ENCODE results near the gene UFSP2.
A peak's percentile ranks its signal among the peaks of the same experiment; 100 is the strongest.

Gene UFSP2

DNA sequence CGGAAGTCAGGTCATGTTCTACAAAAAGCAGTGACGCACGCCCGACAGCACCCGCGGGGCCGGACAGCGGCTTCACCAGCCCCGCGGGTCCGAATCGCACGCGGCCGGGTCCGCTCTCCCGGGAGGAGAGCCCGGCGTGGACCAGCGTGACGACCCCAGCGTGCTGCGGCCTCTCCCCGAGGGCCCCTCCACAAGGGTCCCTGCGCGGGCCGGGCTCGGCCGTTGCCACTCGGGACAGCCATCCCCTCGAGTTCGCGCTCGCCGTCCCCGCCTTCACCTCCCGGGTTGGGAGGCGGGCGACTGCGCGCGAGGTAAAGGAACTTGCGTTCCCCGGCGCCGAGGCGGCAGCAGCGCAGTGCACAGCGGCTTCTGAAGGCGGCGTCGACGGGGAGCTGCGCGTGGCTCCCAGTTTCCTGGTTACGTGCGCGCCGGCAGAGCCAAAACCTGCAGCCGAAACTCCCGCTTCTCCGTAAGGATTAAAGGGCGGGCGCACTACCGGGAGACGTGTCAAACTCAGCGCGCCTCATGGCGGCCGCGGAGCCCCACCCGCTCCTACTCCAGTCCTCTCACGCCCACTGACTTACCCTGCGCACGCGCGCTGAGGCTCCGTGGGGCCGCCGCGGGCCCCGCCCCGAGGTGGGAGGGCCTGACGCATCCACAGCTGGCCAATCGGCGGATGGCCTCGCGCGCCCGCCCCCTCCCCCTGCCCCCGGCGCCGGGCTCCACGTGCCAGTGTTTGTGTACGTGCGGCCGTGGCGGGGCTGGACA, 29.6 kb downstream of the UFSP2 start:
- ChIA-PET CTCF (no interaction called here), POLR2A (interaction anchor here (0.6 to 4.0 kb wide), 19 partner anchors 8 to 316 kb away, joined by 3 to 29 read pairs (median 4); partner anchors contain the start of gene UFSP2)
- TF ChIP-seq LEF1 (IDR thresholded peaks at IDR 0.05; ENCODE audit: borderline replicate concordance) (no peak), L3MBTL2 (conservative IDR thresholded peaks at IDR 0.05) (peak; percentile 97), TARDBP (IDR thresholded peaks at IDR 0.05) (peak; percentile 85), ARNT (IDR thresholded peaks at IDR 0.05) (peak; percentile 99), CTBP1 (IDR thresholded peaks at IDR 0.05; ENCODE audit: borderline replicate concordance) (no peak)
- TF ChIP-seq, protein P1, sequence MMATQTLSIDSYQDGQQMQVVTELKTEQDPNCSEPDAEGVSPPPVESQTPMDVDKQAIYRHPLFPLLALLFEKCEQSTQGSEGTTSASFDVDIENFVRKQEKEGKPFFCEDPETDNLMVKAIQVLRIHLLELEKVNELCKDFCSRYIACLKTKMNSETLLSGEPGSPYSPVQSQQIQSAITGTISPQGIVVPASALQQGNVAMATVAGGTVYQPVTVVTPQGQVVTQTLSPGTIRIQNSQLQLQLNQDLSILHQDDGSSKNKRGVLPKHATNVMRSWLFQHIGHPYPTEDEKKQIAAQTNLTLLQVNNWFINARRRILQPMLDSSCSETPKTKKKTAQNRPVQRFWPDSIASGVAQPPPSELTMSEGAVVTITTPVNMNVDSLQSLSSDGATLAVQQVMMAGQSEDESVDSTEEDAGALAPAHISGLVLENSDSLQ (IDR thresholded peaks at IDR 0.05), result no peak
- DNase-seq (ENCODE audit: extremely low spot score), result peak; percentile 93

DNA sequence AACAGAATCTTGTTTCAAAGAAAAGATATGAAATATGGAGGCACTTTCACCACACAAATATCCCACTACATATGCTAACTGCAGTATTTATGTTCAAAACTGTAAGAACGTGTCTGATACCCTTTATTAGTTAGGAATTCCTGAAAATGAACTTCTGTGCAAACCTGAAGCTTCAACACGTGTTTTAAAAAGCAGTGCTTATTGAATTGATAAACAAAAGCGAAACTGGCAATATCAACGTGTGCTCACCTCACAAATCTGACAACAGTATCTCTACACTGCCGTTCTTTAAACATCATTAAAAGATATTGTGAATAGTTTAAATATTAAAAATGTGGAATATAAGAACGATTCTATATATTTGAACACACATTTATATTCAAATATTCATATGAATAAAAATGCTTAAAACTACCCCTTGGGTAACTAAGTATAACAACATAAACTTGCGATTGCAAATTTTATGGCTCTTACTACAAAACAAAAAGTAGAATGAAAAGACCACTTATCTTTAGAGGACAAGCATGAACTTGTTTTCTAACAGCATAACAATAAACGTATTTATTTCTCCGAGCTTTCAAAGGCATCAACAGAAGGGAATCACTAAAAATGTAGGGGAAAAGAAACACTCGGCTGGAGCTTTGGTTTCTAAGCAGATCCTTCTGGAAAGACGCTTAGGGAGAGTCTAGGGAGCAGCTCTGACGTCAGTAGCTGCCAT, 30.4 kb downstream of the UFSP2 start, which contains the start of gene LRP2BP:
Gene LRP2BP (minus strand): TSS at position 687 of the 718 bp plus-strand sequence. CDS start 17,738 bp downstream, outside the sequence.
- ChIA-PET POLR2A (interaction anchor here (0.6 to 4.0 kb wide), 13 partner anchors 10 to 317 kb away, joined by 3 to 29 read pairs (median 4); partner anchors contain the start of gene UFSP2), CTCF (interaction anchor here (0.7 to 1.0 kb wide), 2 partner anchors 10 to 67 kb away, joined by 3 read pairs; no protein-coding TSS in a partner anchor)
- no peak for DNase-seq (ENCODE audit: extremely low spot score)
- TF ChIP-seq CTBP1 (IDR thresholded peaks at IDR 0.05; ENCODE audit: borderline replicate concordance) (no peak), BHLHE40 (IDR thresholded peaks at IDR 0.05; ENCODE audit: borderline replicate concordance) (no peak), ZNF384 (IDR thresholded peaks at IDR 0.05) (no peak), NFRKB (IDR thresholded peaks at IDR 0.05) (no peak), TARDBP (IDR thresholded peaks at IDR 0.05) (no peak), LEF1 (IDR thresholded peaks at IDR 0.05; ENCODE audit: borderline replicate concordance) (no peak)

DNA sequence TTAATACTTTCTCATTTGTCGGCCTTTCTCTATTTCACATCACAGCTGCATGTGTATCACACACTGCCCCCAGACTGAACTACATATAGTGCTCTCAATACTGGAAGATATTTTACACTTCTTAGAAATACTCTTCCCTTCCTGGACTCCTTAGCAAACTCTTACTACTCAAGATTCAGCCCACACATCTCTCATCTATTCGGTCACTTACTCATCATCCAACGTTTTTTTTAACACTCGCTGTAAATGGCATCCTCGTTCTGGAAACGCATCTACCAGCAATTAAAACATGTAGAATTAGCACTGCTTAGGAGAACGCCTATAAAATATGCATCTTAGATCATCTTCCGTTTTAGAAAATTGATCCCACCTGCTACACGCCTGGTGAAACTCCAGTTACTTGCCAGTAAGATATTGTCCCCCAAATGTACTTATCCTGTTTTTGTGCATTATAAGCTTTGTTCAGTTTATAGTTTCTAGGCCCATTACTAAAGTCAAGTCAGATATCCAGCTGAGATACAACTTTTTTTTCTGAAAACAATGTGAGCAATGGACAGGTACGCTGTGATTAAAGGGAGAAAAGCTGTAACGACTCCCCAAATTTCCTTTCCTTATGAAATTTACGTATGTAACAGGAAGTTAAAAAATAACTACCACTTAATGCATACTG, 31.1 kb downstream of the UFSP2 start:
- no peak for DNase-seq (ENCODE audit: extremely low spot score)
- POLR2A ChIA-PET, result interaction anchor here (0.6 to 4.0 kb wide), 6 partner anchors 10 to 185 kb away, joined by 3 to 29 read pairs (median 8); partner anchors contain the start of gene UFSP2
- CTCF ChIA-PET, result interaction anchor here (0.7 to 1.0 kb wide), 2 partner anchors 10 to 68 kb away, joined by 3 read pairs; no protein-coding TSS in a partner anchor
- TF ChIP-seq ARNT (IDR thresholded peaks at IDR 0.05) (no peak), FOXK2 (IDR thresholded peaks at IDR 0.05) (no peak), FOXM1 (IDR thresholded peaks at IDR 0.05; ENCODE audit: borderline replicate concordance) (no peak), CTBP1 (IDR thresholded peaks at IDR 0.05; ENCODE audit: borderline replicate concordance) (no peak), TARDBP (IDR thresholded peaks at IDR 0.05) (no peak), L3MBTL2 (conservative IDR thresholded peaks at IDR 0.05) (no peak), SP1 (IDR thresholded peaks at IDR 0.05) (no peak), HDGF (IDR thresholded peaks at IDR 0.05; ENCODE audit: borderline replicate concordance) (no peak), FOXA1 (IDR thresholded peaks at IDR 0.05) (no peak), BHLHE40 (IDR thresholded peaks at IDR 0.05; ENCODE audit: borderline replicate concordance) (no peak), SUZ12 (IDR thresholded peaks at IDR 0.05) (no peak), ELF4 (IDR thresholded peaks at IDR 0.05) (no peak), LEF1 (IDR thresholded peaks at IDR 0.05; ENCODE audit: borderline replicate concordance) (no peak)
- TF ChIP-seq, protein P1 (IDR thresholded peaks at IDR 0.05), result no peak

DNA sequence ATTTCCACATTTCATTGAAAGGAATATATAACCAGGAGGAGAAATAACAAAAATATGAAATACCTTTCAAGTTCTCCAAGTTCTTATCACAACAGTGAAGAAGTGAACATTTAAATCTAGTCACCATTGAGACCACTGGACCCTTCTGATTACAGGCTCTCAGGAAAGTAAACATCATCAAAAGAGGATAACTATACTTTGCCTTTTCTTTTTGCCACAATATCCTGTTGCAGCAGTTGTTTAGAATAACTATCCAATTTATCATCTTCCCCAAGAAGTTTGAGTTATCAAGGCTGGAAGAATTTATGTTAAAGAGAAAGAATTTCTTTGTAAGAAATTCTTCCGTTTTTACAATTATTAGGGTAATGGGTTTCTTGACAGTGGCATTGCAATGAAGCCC, 33.6 kb downstream of the UFSP2 start:
- no peak for DNase-seq (ENCODE audit: extremely low spot score)
- POLR2A ChIA-PET, result no interaction called here
- CTCF ChIA-PET, result no interaction called here
- TF ChIP-seq SP1 (IDR thresholded peaks at IDR 0.05) (no peak), ELF4 (IDR thresholded peaks at IDR 0.05) (no peak), L3MBTL2 (conservative IDR thresholded peaks at IDR 0.05) (no peak), SUZ12 (IDR thresholded peaks at IDR 0.05) (no peak), NFRKB (IDR thresholded peaks at IDR 0.05) (no peak), LEF1 (IDR thresholded peaks at IDR 0.05; ENCODE audit: borderline replicate concordance) (no peak), TARDBP (IDR thresholded peaks at IDR 0.05) (no peak), FOXM1 (IDR thresholded peaks at IDR 0.05; ENCODE audit: borderline replicate concordance) (no peak), BHLHE40 (IDR thresholded peaks at IDR 0.05; ENCODE audit: borderline replicate concordance) (no peak), ZNF384 (IDR thresholded peaks at IDR 0.05) (no peak), CTBP1 (IDR thresholded peaks at IDR 0.05; ENCODE audit: borderline replicate concordance) (no peak), HDGF (IDR thresholded peaks at IDR 0.05; ENCODE audit: borderline replicate concordance) (no peak), FOXA1 (IDR thresholded peaks at IDR 0.05) (no peak), FOXK2 (IDR thresholded peaks at IDR 0.05) (no peak), ARNT (IDR thresholded peaks at IDR 0.05) (no peak)
- TF ChIP-seq, protein P1 (IDR thresholded peaks at IDR 0.05), result no peak

DNA sequence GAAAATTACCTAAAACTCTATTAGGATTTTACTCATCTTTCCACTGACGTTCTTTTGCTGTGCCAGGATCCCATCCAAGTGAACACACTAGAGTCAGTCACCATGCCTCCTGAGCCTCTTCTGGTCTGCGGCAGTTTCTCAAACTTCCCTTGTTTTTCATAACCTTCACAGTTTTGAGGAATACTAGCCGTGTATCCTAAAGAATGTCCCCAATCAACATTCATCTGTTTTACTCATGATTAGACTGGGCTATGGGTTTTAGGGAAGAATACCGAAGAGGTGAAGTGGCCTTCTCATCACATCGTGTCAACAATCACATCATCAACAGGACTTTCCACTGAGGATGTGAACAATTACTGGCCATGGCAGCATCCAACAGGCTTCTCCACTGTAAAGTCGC, 34.8 kb downstream of the UFSP2 start:
- DNase-seq (ENCODE audit: extremely low spot score), result no peak
- TF ChIP-seq TARDBP (IDR thresholded peaks at IDR 0.05), result no peak
- no peak for TF ChIP-seq SP1 (IDR thresholded peaks at IDR 0.05)
- no peak for TF ChIP-seq BHLHE40 (IDR thresholded peaks at IDR 0.05; ENCODE audit: borderline replicate concordance)
- no peak for TF ChIP-seq NFRKB (IDR thresholded peaks at IDR 0.05)
- TF ChIP-seq FOXM1 (IDR thresholded peaks at IDR 0.05; ENCODE audit: borderline replicate concordance), result no peak
- ChIA-PET POLR2A (no interaction called here), CTCF (no interaction called here)
